ENCODE measurements around the gene MMS19.
"Not testable (repeated sequence)": the region's sequence is repeated elsewhere in the genome, so short reads cannot be mapped to it uniquely, and the experiment has no call there.

MMS19 gene

DNA sequence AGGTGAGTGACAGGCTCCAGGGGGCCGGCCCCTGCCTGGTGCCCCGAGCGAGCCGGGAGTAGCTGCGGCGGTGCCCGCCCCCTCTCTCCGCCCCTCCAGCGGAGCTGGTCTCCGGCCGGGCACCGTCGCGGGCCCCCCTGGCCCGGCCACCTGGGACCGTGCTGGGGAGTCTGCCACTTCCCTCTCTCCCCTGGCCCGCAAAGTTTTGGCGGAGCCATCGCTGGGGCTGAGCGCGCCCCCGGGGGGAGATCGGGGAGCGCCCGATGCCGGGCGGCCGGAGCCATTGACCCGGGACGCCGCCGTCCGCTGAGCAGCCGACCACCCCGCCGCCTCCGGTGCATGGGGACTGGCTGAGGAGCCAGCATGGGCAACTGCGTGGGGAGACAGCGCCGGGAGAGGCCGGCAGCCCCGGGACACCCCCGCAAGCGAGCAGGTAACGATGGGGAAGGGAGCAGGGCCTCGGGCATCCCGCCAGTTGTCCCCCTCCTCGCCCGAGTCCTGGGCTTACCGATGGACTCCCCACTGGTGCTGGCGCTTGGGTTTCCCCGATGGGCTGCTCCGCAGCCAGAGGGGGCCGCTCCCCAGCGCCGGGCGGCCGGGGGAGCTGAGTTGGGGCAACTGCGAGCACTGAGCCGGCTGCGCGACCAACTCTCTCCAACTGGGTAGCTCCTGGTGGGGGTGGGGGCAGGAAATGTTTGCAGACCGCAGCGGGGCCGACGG, 779 bp upstream of the MMS19 start, which contains the start of gene UBTD1:
TSS of gene UBTD1 (plus strand) at position 84 of the 720 bp plus-strand sequence. CDS start at position 364, 280 bp downstream.
- no peak for DNase-seq

DNA sequence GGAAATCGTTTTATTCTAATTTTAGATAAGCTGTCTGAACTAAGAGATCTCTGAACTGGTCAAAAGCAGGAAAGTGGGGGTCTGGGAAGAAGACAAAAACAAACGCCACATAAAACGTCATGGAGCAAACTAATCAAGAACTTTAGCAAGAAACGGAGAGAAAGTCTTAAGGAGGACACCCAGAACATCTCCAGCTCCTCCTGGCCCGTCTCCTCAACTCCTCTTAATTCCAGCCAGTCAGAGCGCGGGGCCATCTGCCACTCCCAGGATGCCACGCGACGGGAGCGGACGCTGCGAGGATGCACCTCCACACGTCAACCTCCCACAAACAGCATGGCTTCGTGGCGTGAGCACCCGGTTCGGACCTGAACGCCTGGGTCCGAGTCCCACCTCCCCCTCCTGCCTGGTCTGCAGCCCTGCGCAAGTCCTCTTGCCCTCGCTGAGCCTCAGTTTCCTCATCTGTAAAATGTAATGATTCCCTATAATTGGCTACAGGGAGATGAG, 598 bp downstream of the MMS19 start:
- peak; percentile 32 for DNase-seq

DNA sequence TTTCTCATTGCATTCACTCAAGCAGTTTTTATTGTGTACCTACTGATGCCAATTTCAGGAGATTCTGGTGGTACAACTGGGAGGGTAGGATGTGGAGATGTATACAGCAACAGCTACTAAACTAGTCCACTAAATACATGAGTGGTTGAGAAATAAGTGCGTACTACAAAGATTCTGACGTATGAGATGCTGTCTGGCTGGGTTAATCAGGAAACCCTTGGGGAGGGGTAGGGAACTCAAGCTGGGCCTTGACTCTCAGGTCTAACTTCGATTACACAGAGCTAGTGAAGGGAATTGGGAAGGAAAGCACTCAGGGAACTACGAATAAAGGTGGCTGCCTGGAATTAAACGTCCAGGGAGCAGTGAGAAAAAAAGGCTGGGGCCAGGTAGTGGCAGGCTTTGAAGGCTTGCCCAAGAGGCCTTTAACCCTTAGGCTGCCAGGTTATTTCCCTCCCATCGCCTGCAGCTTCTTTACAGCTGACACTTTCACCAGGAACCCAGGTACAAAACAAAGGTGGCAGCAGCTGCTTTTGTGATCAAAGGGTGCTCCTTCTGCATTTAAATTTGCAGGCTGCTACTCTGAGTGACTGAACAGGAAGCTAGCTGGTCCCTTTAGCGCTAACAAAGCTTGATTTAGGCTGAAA, 3.2 kb downstream of the MMS19 start:
- no peak for DNase-seq

DNA sequence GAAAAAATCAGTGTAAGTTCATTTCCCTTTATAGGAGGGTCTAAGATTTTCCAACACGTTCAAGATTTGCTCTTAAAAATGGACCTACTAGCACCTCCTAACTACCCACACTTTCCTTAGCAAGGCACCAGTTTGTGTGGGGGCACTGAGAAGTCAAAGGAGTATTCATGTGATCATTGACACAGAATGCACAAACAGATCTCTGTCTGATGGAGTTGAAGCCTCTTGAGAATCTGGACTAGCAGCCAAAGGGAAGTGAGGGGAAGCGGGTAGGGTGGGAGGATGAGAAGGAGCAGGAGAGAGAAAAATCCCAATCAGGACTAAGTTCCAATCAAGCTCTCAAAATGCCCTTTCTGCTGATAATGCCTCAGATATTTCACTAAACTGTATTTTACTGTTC, 4.1 kb downstream of the MMS19 start:
- no peak for DNase-seq

DNA sequence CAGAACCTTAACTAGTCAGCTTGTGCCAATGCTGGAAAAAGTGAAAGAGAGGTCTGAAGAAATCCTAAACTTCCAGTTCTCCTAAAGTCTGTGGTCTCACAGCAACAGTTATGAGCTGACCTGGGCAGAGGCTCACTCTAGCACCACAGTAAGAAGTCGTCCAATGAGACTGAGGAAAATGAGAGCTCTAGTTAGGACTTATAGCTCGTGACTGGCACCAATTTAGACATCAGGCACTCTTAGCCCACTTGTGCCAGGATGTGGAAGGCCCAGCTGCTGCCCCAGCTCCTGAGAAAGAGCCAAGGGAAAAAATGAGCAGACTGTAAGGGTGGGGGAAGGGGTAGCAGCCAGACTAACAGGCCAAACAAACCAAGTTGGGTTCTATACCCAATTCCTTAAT, 7.6 kb downstream of the MMS19 start:
- DNase-seq, result no peak

DNA sequence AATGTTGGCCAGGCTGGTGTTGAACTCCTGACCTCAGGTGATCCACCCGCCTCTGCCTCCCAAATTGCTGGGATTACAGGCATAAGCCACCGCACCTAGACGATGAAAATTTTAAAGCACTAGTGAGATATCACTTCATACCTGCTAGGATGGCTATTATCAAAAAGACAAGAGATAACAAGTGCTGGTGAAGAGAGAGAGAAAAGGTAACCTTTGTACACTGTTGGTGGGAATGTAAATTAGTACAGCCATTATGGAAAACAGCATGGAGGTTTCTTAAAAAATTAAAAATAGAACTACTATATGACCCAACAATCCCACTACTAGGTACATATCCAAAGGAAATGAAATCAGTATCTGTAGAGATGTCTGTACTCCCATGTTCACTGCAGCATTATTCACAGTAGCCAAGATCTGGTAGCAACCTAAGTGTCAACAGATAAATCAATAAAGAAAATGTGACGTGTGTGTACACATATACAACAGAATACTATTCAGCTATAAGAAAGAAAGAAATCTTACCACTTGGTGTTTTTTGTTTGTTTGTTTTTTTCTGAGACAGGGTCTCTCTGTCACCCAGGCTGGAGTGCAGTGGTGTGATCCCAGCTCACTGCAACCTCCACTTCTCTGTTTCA, 12.5 kb downstream of the MMS19 start:
- DNase-seq, result no peak

DNA sequence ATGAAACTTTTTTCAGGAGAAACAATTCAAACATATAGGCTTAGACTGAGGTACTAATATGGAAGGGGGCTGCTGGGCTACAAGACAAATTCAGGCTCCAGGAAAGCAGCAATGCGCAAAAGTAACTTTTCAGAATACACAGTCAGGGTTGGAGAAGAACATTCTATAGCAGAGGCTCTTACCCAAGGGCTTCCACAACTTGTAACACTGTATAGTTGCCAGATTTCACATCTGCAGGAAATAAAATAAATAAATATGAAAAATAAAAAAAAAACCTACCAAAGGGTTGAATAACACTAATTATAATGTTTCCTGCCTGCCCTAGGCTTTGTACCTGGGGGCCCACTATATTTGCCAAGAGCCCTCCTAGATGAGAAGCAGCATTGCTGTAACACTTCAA, 14.3 kb downstream of the MMS19 start:
- no peak for DNase-seq

DNA sequence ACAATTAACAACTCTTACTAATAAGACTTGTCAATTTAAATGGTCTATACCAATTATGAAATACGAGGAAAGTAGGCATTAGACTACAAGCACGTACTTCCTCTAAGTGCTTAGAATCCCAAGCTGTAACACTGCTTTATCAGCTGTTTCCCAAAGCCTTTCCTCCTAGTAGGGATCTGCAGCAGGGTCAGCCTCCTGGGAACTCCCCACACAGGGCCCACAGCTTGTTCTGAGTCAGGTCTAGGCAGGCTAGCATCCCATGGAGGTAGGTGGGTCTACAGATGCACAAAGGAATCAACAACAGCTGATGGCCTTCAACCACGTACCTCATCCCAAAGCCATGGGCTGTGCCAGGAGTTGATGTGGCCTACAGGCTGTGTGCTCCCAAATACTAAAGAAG, 14.7 kb downstream of the MMS19 start:
- no peak for DNase-seq

DNA sequence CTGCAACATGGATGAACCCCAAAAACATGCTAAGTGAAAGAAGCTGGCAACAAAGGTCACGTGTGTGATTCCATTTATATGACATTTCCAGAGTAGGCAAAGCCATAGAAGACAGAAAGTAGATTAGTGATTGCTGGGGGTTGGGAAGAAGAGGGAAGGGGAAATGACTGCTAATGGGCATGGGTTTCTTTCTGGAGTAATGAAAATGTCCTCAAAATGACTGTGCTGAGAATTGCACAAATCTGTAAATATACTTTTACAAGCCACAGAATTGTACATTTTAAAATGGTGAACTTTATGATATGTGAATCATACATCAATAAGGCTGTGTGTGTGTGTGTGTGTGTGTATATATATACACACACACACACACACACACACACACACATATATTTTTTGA, 15.8 kb downstream of the MMS19 start:
- DNase-seq, result no peak

DNA sequence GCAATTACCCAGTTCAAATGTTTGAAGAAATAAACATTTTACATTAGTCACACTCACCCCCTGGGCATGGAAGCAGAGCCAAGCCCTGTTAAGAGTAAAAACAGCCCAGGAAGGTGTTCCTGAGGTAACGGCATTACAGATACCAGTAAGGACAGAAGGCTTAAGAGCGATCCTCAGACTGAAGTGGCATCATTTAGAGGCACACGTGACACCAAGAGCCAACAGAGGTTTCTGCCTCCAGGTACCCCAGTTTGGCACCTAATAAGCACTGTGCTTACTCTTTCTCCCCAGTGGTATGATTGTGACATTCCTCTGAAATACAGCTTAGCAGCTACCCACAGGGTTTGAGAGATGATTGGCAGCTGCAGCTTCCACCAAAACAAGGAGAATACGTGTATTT, 17.2 kb downstream of the MMS19 start:
- DNase-seq, result no peak

DNA sequence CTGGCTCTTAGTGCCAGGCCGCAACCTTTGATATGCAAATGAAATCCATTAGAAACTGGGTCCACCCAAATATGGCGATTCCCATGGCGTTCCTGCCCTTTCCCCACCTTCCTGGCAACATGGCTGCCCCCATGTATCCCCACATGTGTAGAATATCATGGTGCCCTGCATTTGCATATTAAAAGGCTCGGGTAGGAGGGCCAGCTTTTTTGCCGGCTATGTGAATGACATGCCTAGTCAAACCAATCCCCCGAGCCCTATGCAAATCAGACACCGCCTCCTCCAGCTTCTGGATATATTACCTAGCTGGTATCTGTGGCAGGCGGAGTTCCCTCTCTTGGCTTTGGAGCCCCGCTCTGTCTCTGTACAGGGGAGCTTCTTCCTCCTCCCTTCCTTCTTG, 18.3 kb downstream of the MMS19 start:
- peak; percentile 94 for DNase-seq

DNA sequence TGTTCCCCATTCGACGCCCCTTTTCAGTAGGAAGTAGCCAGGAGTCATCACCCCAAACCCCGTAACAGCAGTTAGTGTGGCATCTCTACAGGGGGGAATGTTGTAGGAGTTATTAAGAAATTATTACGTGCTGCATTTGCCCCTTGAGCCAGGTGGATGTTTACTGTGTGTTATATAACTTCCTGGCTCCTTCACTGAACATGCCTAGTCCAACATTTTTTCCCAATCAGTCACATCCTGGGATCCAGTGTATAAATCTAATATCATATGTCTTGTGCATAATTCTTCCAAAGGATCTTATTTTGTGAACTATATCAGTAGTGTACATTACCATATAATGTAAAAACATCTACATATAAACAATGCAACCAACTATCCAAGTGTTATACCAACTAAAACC, 18.8 kb downstream of the MMS19 start:
- DNase-seq, result not testable (repeated sequence)

DNA sequence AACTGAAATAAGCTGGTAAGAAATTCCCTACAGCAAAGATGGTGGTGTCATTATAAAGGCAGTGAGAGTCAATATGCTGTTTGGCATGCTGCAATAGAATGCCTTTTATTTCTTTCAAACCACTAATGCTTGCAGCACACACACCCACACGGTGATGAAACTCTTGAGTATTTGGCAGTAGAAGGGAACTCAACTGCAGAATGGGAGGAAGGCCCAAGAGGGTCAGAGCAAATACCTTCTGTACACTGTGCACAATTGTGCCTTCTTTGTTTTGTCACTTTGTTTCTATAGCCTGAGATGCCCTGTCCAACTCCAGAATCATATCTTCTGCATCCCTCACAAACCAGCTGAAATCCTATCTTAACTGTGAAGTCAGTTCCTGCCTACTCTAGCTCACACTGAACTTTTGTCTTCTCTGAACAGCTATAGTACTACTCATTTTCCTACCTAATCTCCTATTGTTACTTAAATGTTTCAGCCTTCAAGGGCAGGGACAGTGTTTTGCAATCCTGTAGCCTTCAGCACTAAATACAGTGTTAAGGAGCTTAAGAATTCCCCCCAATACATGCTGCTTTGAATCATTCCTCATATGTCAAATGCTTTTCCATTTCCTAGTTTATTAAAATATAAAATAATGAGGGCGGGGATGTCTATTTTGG, 22.2 kb downstream of the MMS19 start:
- DNase-seq, result no peak

DNA sequence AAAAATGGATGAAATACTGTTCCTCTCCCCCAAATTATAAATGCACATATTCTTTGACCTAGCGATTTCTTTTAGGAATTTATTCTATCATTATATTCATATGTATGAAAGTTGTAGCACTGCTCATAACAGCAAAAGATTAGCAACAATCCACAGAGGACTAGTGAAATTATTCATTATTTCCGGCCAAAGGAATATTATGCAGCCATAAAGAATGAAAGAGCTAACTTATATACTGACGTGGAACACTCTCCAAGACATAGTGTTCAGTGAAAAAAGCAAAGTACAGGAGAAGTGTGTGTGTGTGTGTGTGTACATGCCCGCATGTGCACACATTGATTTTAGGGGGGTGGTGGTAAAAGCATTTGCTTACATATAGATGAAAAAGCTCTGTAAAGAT, 23.3 kb downstream of the MMS19 start:
- DNase-seq, result no peak

DNA sequence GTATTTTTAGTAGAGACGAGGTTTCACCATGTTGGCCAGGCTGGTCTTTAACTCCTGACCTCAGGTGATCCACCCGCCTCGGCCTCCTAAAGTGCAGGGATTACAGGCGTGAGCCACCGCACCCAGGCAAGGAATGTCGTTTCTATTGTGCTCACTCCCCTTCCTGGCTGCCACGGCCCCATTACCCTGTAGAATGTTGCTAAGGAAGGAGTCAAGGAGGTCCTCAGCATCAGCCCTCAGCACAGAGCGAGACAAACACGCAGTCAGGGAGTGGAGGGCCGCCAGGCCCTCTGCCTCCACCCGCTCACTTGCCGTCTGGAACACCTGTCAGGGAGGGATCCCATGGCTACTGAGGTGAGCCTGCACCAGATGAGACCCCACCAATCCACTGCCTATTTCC, 29.4 kb downstream of the MMS19 start:
- DNase-seq, result not testable (repeated sequence)

DNA sequence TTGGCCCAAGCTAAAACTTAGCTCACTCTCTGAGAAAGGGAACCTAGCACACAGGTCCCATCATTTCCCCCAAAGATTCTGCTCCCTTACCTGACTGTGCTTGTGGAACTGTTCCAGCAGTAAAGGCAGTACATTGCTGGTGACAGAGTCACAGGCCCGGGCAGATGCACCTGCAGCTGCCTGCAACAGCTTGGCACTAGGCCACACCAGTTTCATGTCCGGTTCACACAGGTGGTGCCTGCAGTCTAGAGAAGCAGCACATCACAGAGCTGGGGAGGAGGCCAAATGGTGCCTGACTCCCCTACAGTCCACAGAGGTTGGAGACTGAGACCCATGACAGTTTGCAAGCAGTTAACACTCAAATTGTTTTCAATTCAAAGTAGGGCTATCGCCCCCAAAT, 30.1 kb downstream of the MMS19 start:
- no peak for DNase-seq

DNA sequence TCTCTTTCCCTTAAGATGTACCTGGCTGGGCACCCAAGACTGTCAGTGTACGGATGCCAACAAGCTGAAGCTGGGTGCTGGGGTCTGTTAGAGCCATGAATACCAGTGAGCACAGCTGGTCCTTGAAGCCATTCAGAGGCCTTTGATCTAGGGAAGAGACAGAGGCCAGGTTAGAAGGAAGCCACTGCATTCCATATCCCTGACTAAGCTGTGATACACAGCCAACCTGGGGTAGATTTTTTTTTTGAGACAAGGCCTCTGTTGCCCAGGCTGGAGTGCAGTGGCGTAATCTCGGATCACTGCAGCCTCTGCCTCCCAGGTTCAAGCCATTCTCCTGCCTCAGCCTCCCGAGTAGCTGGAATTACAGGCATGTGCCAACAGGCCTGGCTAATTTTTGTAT, 31.5 kb downstream of the MMS19 start:
- no peak for DNase-seq

DNA sequence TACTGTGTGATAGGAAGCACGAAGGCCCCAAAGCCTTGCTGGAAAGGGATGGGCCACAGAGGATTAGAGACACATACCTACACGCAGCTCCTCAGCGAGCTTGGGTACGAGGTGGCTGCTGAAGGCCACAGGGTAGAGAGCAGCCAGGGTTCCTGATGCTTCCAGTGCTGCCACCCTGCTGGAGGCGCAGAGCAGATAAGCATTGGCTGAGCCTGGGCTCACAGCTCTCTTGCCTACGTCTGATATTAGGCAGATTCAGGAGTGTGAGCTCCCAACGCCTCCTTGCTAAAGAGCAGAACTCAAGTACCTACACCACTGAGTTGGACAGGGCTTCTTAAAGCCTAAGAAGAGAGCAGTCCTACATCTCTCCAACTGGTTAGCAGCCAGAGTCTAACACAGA, 32.2 kb downstream of the MMS19 start:
- DNase-seq, result no peak

DNA sequence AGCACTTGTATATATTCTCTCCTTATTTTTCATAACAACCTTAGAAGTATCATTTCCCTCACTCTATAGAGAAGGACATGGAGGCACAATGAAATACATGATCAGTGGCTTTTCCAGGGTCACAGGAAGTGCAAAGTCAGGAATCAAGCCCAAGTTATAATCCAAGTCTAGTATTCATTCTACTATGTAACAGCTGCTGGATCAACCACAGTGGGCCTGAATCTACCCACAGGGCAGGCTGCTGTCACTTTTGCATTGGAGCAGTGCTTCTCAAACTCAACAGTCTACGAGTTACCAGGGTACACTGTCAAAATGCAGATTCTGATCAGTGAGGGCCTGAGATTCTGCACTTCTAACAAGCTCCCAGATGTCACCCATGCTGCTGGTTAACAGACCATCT, 34.0 kb downstream of the MMS19 start:
- DNase-seq, result no peak

DNA sequence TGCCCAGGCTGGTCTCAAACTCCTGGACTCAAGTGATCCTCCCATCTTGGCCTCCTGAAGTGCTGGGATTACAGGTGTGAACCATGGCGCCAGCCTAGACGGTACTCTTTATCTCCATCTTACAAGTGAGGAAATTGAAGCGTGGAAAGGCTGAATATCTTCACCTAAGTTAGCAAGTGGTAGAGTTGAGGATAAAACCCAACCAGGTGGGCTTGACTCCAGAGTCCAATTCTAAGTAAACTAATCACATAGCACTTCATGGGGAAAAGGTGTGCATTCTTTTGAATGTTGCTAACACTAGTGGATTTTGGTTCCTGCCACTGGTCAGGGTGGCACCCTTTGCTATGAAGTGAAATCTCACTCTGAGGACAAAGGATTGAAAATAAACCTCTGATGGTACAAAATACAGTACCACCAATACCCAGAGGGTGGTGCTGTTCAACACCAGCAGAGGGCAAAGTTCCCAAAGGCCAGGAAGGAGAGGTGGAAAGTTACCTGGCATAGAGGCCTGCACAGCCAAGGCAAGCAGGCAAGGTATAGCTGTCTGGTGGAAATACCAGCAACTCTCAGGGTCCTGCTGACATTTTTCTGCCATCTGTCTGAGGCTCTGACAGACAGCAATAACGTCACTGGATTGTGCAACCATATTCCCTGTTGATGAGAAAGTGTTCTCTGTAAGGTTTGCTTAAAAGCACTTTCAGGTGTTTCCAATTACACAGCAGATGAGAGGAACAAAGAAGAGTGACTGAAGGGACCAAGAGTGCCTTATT, 34.7 kb downstream of the MMS19 start:
- DNase-seq, result no peak

DNA sequence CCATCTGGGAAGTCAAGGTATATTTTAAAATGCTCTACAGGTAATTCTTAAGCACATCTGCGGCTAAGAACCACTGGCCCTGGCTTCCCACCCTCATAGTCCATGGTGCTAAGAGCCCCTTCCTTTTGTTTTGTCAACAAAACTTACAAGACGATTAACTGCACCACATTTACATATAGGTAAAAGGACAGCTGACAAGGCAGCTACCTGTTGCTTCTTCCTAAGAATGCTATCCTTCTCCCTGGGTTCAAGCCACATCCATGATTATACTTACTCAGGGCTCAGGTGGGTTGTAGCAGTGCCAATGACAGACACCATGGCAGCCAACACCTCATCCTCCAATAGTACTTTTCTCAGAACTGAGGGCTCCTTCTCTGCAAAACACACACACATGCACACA, 35.9 kb downstream of the MMS19 start:
- DNase-seq, result no peak

DNA sequence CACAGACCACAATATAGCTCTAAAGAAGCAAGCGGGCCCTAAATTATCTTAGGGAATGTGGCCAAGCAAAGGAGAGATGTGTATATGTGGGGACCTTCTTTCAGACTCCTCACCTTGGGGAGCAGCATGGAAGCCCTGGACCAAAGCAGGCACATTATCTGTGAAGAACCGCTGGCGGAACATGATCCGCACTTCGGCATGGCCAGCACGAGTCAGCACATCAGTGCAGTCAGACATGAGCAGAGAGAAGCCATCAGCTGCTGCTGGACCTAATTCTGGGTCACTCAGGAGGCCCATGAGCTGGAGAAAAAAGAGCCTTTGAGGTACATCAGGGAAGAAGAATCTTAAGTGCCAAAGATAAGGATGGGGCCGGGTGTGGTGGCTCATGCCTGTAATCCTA, 38.3 kb downstream of the MMS19 start:
- DNase-seq, result no peak

DNA sequence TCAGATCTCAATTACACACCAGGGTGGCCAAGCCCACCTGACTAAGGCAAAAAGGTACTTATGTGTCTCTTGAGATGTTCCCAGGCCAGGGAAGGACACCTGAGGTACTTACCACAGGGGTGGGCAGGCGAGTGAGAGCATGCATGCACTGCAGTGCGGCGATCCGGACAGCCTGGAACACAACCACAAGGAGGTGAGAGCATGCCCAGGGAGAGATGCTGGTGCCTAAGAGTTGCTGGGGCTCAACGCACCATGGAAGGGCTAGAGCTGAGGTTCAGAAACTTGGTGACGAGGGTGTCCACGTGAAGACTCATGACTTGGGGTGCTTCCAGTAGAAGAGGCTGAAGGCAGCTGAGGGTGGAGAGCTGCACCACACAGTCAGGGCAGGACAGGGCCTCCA, 39.1 kb downstream of the MMS19 start:
- DNase-seq, result no peak
